A673 (cell line): ENCODE measurements around the gene GCC2.

ENCODE experiments used
- EZH2 ChIP-seq: fragments of 200-600 bp; sonication (generic); IDR thresholded peaks from 2 replicates; pipeline ENCODE4 v1.6.1; 2017; ENCODE audit warnings: borderline replicate concordance, low read depth, mild to moderate bottlenecking, mixed read lengths, antibody characterized with exemption, low read length; ENCODE audit not compliant: poor library complexity, severe bottlenecking
- TF ChIP-seq, protein P1 (sequence below): fragments of 300-800, 200-600 bp; sonication (generic); conservative IDR thresholded peaks from 2 replicates; pipeline ENCODE4 v1.5.1; 2017; ENCODE audit warnings: low read depth, mild to moderate bottlenecking, antibody characterized with exemption, low read length, moderate library complexity, mixed read lengths

DNA sequence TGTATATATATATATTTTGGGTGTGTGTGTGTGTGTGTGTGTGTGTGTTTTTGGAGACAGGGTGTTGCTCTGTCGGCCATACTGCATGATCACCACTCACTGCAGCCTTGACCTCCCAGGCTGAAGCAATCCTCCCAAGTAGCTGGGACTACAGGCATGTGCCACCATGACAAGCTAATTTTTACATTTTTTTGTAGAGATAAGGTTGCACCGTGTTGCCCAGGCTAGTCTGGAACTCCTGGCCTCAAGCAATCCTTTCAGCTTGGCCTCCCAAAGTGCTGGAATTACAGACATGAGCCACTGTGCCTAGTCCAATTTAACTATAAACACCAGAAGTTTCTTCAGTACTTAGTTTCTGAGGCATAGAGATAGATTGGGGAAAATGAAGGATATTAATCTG lies 103.6 kb downstream of the GCC2 start:
- TF ChIP-seq, protein P1, sequence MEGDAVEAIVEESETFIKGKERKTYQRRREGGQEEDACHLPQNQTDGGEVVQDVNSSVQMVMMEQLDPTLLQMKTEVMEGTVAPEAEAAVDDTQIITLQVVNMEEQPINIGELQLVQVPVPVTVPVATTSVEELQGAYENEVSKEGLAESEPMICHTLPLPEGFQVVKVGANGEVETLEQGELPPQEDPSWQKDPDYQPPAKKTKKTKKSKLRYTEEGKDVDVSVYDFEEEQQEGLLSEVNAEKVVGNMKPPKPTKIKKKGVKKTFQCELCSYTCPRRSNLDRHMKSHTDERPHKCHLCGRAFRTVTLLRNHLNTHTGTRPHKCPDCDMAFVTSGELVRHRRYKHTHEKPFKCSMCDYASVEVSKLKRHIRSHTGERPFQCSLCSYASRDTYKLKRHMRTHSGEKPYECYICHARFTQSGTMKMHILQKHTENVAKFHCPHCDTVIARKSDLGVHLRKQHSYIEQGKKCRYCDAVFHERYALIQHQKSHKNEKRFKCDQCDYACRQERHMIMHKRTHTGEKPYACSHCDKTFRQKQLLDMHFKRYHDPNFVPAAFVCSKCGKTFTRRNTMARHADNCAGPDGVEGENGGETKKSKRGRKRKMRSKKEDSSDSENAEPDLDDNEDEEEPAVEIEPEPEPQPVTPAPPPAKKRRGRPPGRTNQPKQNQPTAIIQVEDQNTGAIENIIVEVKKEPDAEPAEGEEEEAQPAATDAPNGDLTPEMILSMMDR: no peak
- TF ChIP-seq EZH2: no peak
